ENCODE data around the gene NR4A1.

- no peak for TF ChIP-seq L3MBTL2 (IDR thresholded peaks at IDR 0.05)
- TF ChIP-seq, protein P1, sequence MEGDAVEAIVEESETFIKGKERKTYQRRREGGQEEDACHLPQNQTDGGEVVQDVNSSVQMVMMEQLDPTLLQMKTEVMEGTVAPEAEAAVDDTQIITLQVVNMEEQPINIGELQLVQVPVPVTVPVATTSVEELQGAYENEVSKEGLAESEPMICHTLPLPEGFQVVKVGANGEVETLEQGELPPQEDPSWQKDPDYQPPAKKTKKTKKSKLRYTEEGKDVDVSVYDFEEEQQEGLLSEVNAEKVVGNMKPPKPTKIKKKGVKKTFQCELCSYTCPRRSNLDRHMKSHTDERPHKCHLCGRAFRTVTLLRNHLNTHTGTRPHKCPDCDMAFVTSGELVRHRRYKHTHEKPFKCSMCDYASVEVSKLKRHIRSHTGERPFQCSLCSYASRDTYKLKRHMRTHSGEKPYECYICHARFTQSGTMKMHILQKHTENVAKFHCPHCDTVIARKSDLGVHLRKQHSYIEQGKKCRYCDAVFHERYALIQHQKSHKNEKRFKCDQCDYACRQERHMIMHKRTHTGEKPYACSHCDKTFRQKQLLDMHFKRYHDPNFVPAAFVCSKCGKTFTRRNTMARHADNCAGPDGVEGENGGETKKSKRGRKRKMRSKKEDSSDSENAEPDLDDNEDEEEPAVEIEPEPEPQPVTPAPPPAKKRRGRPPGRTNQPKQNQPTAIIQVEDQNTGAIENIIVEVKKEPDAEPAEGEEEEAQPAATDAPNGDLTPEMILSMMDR (IDR thresholded peaks at IDR 0.05 in 2 of 3, conservative IDR thresholded peaks at IDR 0.05 in 1 of 3; ENCODE audit: insufficient read depth in 2 of 3, low read depth in 1 of 3, low read length in 3 of 3) = no peak
- TF ChIP-seq NBN (IDR thresholded peaks at IDR 0.05; ENCODE audit: low read depth) = no peak
- no peak for TF ChIP-seq HCFC1 (IDR thresholded peaks at IDR 0.05; ENCODE audit: low read depth, low read length)
- no peak for TF ChIP-seq YY1 (IDR thresholded peaks at IDR 0.05; ENCODE audit: borderline replicate concordance in 1 of 3, control insufficient read depth in 1 of 3, extremely low read depth in 1 of 3, insufficient read depth in 3 of 3, insufficient read length in 1 of 3, insufficient replicate concordance in 2 of 3, low read depth in 1 of 3, low read length in 2 of 3)
These were observed 48.2 kb upstream of the NR4A1 start for GRCh38 chr12:52003016-52003550.

All from K562 (cell line).